GM18868 (cell line): ENCODE data around the gene SYT7.
"Not testable (repeated sequence)": the region's sequence is repeated elsewhere in the genome, so short reads cannot be mapped to it uniquely, and the experiment has no call there.

Experiments
- ATAC-seq: cut with Tn5 transposase; IDR thresholded peaks from one replicate; pipeline ENCODE4 v1.9.1; 2021; ENCODE audit warnings: mild to moderate bottlenecking, moderate library complexity; ENCODE audit not compliant: unreplicated experiment

Gene SYT7

GRCh38 chr11:61581030-61581928, at the start of gene SYT7:
SYT7 (minus strand) TSS chr11:61581076; CDS start chr11:61580820, 256 bp downstream.
- peak; percentile 85 for ATAC-seq

DNA sequence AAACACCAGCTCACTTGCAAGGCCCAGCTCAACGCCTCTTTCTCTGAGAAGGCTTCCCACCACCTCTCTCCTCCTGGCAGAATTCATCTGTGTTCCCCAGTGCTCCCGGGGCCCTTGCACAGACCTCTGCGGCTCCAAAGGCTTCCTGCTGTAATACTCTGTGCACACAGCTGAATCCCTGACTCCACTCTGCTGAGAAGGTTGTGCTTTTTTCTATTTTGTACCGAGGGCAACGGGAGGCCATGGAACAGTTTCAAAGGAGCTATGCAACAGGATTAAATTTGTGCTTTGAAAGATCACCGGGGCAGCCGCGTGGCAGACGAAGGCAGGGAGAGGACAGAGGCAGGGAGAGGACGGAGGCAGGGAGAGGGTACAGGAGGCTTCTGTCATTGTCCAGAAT, 49.2 kb upstream of the SYT7 start:
- no peak for ATAC-seq

GRCh38 chr11:61629082-61629833, 48.4 kb upstream of the SYT7 start:
- ATAC-seq, result no peak

DNA sequence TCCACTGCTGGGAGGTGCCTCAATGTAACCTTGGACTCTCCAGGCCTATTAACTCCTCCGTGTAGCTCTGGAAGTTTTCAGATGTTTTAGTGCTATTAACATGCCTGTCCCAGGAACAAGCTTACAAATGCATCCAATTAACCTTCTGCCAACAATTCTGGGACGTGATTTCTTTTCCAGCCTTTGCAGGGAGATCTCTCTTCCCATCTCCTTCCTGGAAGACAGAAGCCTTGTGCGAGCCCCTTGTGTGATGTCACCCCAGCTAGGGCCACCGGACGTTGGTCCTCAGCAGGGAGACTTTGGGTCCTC, 47.7 kb upstream of the SYT7 start:
- no peak for ATAC-seq

- no peak for ATAC-seq
These were observed 47.2 kb upstream of the SYT7 start for GRCh38 chr11:61627850-61628661.

GRCh38 chr11:61626580-61627380, 45.9 kb upstream of the SYT7 start:
- no peak for ATAC-seq

GRCh38 chr11:61625525-61625924, 44.6 kb upstream of the SYT7 start:
- no peak for ATAC-seq

DNA sequence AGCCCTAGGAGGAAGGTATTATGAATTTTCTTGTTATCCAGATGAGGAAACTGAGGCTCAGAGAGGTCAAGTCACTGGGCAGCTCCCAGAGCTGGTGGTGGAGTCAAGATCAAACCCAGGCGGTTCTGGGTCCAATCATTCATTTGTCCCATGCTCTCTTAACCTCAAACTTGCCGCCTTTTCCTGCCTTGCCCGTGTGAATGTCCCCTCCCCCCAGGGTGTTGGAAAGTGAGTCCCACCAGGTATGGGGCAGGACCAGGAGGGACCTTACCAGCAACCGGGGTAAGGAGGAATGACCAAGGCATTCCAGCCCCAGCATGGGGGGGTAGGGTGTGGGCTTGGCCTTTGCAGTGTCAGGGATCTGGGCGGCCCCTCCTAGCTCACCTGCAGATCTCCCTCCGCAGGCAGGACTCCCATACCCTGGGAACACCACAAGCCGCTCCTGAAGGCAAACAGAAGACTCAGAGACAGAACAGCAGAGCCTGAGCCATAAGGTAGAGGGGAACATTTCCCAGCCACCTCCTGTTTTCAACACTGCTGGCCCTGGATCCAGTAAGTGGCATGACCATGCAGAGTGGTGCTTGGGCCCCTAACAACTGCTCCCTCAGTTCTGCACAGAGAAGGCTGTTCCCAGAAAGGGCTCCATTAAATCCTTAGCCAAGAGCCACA, 41.2 kb upstream of the SYT7 start:
- no peak for ATAC-seq

DNA sequence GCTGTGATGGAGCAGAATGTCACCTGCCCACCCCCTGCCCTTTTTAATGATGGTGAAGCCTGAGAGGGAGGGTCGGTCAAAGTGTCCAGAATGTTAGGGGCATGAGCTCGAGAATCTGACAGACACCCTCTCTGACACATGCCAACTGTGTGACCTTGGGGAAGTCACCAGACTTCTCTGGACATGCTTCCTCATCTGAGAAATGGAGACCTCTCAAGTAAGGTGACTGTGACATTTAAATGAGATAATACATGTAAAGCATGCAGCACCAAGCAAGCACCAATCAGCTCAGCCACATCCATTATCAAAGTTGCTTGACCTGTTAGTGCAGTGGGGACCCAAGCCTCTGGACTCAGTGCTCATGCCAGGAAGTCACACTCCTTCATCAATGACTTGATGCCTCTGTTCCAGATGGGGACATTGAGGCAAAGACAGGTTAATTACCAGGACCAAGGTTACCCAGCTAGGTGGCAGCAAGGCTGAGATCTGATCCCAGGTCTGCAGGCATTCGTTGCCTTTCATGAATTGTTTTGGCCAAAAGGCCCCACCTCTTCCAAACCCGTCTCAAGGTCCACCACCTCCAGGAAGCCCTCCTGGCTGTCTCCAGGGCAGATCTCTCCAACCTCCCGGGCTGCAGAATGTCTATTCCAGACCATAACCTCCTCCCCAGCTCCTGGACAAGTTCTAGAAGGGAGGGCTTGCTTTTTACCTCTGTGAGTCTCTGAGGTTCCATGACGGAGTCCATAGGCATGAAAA, 38.8 kb upstream of the SYT7 start:
- ATAC-seq, result no peak

DNA sequence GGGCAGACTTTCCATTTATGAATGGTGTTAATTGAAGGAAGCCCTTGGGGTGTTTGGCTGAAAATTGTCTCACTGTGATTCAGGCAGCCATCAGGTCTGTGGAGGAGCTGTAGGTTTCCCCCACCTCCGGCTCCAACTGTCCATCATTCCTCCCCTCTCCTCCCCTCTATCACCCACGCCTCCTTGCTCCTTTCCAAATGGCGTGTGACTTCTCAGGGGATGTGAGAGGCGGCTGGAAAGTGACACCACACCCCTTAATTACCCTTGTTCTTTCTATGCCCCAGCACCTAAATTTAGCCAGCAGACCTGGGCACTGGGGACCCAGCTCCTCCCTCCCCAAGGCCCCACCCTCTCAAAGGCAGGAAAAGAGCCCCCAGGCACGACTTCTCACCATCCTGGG, 38.1 kb upstream of the SYT7 start:
- no peak for ATAC-seq

GRCh38 chr11:61617515-61617914, 36.6 kb upstream of the SYT7 start:
- no peak for ATAC-seq

DNA sequence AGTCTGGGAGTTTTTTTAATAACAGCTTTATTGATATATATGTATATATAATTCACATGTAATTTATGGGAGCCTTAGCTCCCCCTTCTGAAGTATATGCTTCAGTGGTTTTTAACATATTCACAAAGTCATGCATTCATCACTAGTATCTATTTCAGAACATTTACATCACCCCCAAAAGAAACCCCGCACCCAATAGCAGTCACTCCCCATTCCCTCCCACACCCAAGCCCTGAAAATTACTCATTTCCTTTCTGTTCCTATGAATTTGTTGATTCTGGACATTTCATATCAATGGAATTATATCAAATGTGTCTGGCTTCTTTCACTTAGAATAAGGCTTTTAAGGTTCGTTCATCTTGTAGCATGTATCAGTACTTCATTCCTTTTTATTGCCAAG, 35.6 kb upstream of the SYT7 start:
- ATAC-seq, result no peak

DNA sequence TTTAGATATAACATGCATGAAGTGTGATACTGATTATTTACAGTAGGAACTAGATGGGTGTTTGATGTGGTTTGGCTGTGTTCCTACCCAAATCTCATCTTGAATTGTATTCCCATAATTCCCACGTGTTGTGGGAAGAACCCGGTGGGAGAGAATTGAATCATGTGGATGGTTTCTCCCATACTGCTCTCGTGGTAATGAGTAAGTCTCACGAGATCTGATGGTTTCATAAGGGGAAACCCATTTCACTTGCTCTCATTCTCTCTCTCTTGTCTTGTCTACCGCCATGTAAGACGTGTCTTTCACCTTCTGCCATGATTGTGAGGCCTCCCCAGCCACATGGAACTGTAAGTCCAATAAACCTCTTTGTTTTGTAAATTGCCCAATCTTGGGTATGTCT, 33.9 kb upstream of the SYT7 start:
- ATAC-seq, result not testable (repeated sequence)

GRCh38 chr11:61613870-61614269, 33.0 kb upstream of the SYT7 start:
- no peak for ATAC-seq

GRCh38 chr11:61613051-61613450, 32.2 kb upstream of the SYT7 start:
- no peak for ATAC-seq

DNA sequence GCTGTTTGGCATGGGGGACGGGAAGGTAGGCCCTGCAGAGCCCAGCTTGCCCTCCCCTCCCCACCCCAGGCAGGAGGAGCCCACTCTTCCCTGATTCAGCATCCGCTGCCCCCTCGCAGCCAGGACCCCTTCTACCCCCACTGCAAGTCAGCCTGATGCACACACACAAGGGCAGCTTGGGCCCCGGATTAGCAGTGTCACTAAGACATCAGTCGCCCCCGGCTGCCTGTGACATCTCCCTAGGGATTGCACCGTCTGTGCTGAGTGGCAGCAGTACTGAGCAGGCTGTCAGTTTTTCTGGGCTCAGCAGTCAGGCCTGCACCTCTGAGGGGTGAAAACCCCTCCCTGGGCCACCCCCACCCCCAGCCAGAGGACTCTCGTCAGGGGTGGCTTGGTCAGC, 30.4 kb upstream of the SYT7 start:
- ATAC-seq, result no peak

GRCh38 chr11:61610905-61611304, 30.0 kb upstream of the SYT7 start:
- no peak for ATAC-seq

- ATAC-seq, result no peak
These were observed 29.1 kb upstream of the SYT7 start for GRCh38 chr11:61609980-61610366.
